Head of caudate nucleus (tissue), 42 donors: Measurements from ENCODE around the gene OTUD6A.

Source experiments
- DNase-seq, 42 donors: peaks; one replicate each; pipeline versions ENCODE4 v3.0.0 to v3.0.0-alpha.2; 2020 to 2021; ENCODE audit warnings: mixed read lengths in 7 of 42
- intact Hi-C: fragments of 100-400 bp; cut with DNase I; formaldehyde crosslinking; loops from one replicate; pipeline ENCODE4 v1.15.0; 2022

The OTUD6A gene

DNA sequence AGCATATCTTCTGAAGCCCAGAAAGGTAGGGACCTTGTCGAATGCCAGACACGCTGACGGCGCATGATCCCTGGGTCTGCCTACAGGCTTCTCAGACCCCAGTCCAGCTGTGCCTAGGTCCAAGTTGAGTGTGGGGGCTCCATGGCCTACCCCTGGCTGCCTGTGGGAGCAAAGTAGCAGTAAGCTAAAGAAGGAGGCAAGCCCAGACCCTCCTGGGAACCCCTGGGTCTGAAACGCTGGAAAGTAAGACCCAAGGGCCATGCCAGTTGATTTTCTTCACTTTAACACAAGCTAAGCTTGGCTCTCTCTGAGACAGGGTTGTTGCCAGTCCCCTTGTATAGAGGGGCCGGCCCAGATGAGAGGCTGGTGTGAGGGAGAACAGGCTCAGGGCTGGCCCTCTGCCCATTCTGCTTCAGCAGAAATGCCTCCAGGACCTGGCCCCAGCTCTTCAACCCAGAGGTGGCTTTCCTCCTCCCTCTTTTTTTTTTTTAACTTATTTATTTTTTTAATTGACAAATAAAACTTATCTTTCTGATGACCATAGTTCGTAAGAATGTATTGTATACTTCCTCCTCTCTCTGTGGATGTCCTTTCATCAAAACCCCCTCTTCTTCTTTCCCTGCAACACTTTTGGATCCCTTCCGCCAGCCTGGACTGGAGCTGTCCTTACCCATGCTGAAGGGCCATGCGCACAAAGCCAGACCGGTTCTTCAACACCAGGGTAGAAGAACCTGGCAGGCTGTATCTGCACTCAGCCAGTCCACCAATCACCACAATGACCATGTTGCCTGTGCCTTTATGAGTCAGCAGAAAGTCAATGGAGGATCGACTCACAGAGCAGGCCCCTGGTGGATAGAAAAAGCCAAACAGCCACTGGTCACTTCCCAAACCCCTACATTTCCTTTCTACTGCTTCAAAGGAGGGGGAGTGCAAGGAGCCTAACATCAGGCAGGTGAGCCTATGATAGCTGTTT, 19.6 kb upstream of the OTUD6A start:
- intact Hi-C loops, result no loop called here
- no peak for DNase-seq

GRCh38 chrX:70043685-70044084, 18.6 kb upstream of the OTUD6A start:
- intact Hi-C loops, result no loop called here
- DNase-seq, result no peak

DNA sequence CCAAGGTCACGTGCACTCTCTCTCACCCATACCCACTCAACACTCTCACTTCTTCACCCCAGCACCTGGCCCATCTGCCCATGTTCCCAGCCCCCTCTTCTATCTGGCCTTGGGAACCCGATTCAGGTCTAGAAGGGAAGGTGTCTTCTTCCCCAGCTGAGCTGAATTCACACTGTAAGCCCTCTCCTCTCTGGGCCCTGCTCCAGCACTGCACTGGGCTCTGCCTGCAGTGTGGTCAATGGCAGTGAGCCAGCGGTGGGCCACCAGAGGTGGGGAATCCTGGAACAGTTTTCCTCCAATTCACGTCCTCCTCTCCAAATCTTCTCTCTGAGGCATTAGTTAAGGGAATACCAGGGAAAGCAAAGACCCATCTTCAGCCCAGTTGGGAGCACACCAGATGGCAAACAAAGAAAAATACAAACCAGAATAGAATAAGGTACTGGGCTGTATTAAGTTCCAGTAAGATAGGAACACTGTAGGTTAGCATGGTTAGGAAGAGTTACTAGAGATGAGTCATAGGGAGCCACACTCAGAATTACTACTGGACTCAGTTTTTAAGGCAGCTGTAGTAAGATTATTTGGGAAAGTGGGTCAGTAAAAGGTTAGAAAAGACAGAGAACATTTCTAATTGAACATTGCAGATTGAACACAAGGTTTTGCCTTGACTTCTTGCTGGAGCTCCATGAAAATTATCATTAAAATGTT, 17.6 kb upstream of the OTUD6A start:
- DNase-seq, result no peak
- intact Hi-C loops, result no loop called here

GRCh38 chrX:70046978-70047377, 15.3 kb upstream of the OTUD6A start:
- DNase-seq, result no peak
- intact Hi-C loops, result no loop called here

GRCh38 chrX:70049406-70049805, 12.9 kb upstream of the OTUD6A start:
- no peak for DNase-seq
- intact Hi-C loops, result no loop called here

DNA sequence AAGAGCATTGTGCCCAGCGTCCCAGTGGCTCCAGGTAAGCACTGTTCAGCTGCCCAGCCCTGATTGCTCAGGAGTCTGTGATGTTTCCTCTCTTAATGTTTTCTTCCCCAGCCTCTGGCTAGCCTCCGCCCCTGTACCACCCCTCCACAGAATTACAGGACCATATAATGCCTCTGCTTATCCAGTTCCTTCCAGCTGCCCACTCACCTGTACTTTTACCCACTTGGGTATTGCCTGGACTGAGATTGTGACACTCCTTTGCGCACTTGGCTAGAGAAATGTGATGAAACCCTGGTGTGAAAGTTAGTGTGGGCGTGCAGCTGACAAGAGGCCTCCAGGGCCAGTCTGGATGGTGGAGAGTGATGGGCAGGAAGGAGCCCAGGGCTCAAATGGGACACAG, 12.3 kb upstream of the OTUD6A start, which contains the start of gene AWAT2:
TSS of gene AWAT2 (minus strand) at position 14 of the 400 bp plus-strand sequence. CDS start at position 8, 6 bp downstream.
- intact Hi-C loops, result no loop called here
- no peak for DNase-seq

DNA sequence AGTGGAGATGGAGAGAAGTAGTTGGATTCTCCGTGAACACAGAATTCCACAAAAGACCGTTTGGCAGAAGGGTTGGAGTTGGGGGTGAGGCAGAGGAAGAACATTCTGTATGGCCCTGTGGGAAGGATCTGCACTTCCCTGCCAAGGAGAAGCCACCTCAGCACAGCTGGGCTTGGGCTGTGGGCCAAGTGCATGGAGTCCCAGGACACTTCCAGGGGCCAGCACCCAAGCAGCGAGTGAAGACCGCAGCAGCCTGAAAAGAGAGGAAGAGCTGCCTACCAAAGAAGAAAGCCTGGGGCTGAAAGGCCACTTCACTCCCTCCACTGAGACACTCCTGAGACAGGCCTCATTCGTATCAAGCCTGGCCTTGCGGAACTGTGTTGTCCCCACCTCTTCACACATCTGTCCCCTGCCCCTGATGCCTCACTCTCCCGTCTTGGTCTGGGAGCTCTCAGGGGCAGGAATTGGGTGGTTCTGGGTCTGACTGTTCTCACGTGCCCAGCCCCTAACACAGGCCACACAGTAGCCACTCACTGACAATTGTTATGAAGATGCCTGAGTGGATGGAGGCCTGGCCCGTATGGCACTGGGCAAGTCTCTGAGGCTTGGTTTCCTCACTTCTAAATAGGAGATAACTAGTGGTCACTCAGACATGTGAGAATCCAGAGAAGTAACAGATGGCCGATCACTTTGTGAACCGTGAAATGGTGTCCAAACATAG, 9.2 kb upstream of the OTUD6A start:
- intact Hi-C loops, result no loop called here
- DNase-seq, result peak in 1 of 42 donors; percentile 22

GRCh38 chrX:70054391-70054790, 7.9 kb upstream of the OTUD6A start:
- intact Hi-C loops, result no loop called here
- DNase-seq, result no peak

GRCh38 chrX:70062961-70063550, 799 bp downstream of the OTUD6A start:
- DNase-seq, result no peak
- intact Hi-C loops, result no loop called here

DNA sequence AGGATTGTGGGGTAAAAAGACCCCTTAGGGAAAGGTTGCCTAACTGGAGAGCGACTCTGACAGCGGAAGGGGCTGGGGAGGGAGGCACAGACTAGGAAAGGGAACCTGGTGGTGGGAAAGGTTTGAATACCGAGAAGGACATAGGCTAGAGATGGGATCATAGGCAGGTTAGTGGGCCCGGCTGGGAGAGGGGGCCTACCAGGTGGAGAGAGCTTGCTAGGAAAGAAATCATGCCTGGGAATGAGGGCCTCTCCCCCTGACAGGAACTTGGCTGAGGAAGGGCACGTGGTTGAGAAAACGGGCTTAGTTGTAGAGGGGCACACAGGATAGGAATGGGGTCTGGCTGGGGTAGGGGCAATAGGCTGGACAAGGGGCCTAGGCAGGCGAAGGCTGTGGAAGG, 4.4 kb downstream of the OTUD6A start:
- intact Hi-C loops, result no loop called here
- DNase-seq, result no peak

DNA sequence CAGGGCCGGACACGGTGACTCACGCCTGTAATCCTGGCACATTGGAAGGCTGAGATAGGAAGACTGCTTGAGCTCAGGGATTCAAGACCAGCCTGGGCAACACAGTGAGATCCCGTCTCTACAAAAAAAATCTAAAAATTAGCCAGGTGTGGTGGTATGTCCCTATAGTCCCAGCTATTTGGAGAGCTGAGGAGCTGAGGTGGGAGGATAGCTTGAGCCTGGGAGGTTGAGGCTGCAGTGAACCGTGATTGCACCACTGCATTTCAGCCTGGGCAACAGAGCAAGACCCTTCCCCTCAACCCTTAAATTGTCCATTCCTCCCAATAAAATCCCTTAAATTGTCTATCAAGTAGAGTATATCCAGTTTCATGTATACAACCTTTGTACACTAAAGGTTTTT, 17.0 kb downstream of the OTUD6A start:
- DNase-seq, result no peak
- intact Hi-C loops, result no loop called here

GRCh38 chrX:70079870-70080269, 17.6 kb downstream of the OTUD6A start:
- DNase-seq, result no peak
- intact Hi-C loops, result no loop called here

DNA sequence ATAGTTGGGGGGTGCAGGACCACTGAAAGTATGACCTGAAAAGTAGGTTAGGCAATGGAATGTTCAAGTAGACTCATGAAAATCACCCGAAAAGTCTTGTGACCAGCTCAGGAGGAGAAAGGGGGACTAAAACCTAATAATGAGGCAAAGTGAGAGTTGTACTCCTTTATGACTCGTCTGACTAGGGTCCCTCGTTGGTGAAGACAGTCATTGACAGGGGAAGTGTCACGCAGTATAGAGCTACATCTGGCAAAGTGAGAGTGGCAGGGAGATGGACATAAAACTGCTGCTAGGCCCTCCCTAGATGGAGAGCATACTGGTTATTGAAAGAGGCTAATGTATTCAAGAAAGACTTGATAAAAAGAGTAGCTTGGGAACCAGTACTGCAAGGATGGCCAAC, 20.5 kb downstream of the OTUD6A start:
- DNase-seq, result no peak
- intact Hi-C loops, result no loop called here

GRCh38 chrX:70084592-70085240, 22.5 kb downstream of the OTUD6A start:
- intact Hi-C loops, result no loop called here
- no peak for DNase-seq

GRCh38 chrX:70087857-70088630, 25.8 kb downstream of the OTUD6A start:
- no peak for DNase-seq
- intact Hi-C loops, result no loop called here

DNA sequence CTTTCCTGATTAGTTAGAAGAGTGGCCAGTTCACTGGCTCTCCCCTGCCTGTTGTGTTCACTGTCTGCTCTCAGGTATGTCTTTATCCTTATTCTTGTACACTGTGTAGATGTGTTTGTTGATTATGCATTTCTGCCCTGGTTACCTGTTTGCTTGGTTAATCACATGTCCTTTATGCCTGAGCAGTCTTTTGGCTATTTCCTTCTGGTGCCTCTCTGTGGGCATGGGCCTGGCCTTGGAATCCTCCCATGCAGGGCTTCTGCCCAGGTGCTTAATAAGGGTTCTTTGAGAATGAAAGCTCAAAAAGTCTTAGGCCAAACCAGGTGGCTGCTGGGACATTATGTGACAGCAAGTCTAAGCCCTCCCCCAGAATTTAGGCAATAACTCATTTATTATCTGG, 26.5 kb downstream of the OTUD6A start:
- intact Hi-C loops, result no loop called here
- no peak for DNase-seq

DNA sequence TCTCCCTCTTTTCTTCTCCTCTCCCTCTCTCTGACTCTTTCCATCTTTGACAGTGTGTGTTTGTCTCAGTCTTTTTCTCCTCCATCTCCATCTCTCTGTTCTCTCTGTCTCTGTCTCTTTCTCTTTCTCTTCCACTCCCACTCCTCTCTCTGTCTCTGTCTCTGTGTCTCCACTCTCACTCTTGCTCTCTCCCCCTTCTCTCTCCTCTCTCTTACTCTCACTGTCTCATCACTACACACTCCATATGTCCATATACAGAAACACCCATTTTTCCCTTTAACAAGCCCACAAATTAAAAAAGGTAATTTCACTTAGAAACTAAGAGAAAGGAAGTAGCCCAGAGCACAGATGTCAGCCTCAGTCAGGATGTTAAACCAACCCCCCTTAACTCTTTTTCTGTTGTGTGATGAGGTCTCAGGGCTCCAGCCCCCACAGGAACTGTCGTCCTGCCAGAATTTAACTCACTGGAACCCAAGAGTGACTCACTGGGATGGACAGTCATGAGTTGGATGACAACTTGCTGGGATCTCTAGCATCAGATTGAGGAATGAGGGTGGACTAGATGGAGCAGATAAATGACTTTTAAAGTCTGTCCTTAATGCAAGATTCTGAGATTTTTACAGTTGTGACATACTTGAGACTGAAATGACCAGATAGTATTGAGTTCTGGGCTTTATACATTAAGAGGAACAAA, 27.5 kb downstream of the OTUD6A start:
- no peak for DNase-seq
- intact Hi-C loops, result no loop called here

- intact Hi-C loops, result no loop called here
- DNase-seq, result no peak
Measured at GRCh38 chrX:70092247-70092646, 30.0 kb downstream of the OTUD6A start.
